Activated T-cell treated with anti-CD3 and anti-CD28 coated beads, Interleukin-2, amount 50 U/mL, for 4 hours (primary cell): ENCODE data around the gene FNDC10. TPM values are rescaled to one million over a fixed set of nuclear protein-coding genes. Genes with fewer than 3 reads are reported as not detected.

Experiments used
- ATAC-seq, 2 donors: fragments of 200-7000 bp; cut with Tn5 transposase; one replicate each; pipeline ENCODE4 v1.10.0; 2021
- DNase-seq: peaks from one replicate; pipeline ENCODE4 v3.0.0-alpha.2; 2020
- H3K27me3 Mint-ChIP-seq: one replicate; pipeline ENCODE4 v1.8.0; 2021; ENCODE audit warnings: low read depth, mixed read lengths
- H3K36me3 Mint-ChIP-seq: one replicate; pipeline ENCODE4 v1.8.0; 2022; ENCODE audit warnings: mixed read lengths; ENCODE audit not compliant: insufficient read depth
- H3K4me1 Mint-ChIP-seq: one replicate; pipeline ENCODE4 v1.8.0; 2021; ENCODE audit warnings: low read depth, mixed read lengths
- H3K4me3 Mint-ChIP-seq: one replicate; pipeline ENCODE4 v1.8.0; 2021; ENCODE audit warnings: mild to moderate bottlenecking, moderate library complexity, mixed read lengths
- H3K9me3 Mint-ChIP-seq: one replicate; pipeline ENCODE4 v1.8.0; 2021; ENCODE audit warnings: mixed read lengths
- total RNA-seq, 3 donors: library from RNA; stranded (reverse); gene quantifications; one replicate each; pipeline ENCODE4 v1.2.1, GENCODE V29; 2021

FNDC10 gene
- total RNA-seq, 3 donors from 2014 or later = 3.0 to 4.8 (median 3.8) TPM

DNA sequence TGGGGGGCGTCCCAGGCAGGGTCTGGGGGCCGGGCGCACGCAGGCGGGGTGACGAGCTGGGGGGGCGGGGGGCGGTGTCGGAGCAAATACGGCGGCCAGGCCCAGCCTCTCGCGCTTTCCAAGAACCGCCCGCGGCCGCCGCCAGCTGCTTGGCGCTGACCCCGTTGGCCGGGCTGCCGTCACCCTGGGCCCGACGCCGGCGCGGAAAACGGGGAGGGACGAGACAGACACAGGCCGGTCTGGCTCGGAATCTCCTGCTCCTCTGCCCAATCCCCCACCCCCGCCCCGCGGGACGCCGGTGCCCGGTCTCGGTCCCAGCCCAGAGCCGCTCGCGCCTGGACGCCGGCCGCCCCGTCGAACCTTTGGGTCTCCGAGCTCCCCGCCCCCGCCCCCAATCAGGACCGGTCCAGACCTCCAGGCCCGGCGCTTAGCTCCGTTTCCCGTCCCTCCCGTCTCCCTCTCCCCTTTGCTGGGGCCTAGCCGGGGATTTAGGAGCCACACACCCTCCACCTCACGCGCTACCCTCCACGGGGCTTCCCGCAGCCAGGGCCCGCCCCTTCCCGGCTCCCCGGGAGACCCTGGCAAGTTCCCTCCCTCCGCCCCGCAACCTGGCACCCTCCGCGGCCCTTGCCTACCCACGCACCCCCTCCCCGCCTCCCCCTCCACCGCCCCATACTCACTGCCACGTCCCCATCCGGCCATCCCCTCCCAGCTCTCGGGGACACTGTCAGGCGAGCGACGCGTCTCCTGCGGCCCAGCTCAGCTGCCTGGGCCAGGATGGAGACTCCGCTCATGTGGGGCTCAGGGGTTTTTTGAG, 31.2 kb upstream of the FNDC10 start:
- H3K4me3 Mint-ChIP-seq = peak overlapping the region; percentile 58
- no peak for DNase-seq
- peaks cover 4% of the 10 kb centered on the region for H3K27me3 Mint-ChIP-seq
- no peak for ATAC-seq
- H3K36me3 Mint-ChIP-seq = no peaks in the 10 kb centered on the region
- no peaks in the 10 kb centered on the region for H3K9me3 Mint-ChIP-seq
- H3K4me1 Mint-ChIP-seq = peaks cover 4% of the 10 kb centered on the region

DNA sequence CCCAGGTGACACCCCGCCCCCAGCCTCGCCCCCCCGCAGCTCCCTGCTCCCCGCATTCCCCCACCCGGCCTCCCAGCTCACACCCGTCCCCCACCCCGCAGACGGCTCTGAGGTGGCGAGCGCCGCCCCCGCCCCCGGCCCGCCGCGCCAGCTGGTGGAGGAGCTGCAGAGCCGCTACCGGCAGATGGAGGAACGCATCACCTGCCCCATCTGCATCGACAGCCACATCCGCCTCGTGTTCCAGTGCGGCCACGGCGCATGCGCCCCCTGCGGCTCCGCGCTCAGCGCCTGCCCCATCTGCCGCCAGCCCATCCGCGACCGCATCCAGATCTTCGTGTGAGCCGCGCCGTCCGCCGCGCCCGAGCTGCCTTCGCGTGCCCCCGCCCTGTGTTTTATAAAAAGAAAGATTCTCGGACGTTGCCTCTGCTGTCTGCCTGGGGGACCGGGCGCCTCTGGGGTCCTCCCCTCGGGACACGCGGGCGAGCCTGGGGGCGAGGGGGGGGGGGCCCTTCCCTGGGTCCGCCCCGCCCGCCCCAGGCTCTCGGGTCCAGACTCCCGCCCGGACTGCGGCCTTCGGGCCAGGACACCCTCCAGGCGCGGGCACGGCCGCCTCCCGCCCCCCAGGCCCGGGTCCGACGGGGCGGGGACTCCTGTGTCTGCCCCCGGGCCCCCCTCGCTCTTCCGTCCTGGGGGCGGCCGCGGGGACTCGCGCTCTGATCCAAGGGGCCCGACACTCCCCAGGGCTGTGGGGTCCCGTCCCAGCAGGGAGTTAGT, 30.4 kb upstream of the FNDC10 start:
- Mint-ChIP-seq H3K4me3 (peak overlapping the region; percentile 80), H3K9me3 (no peaks in the 10 kb centered on the region), H3K36me3 (no peaks in the 10 kb centered on the region), H3K27me3 (peaks cover 4% of the 10 kb centered on the region), H3K4me1 (peaks cover 4% of the 10 kb centered on the region)
- DNase-seq (peak; percentile 92), ATAC-seq (peak; percentile 71 to 74)

DNA sequence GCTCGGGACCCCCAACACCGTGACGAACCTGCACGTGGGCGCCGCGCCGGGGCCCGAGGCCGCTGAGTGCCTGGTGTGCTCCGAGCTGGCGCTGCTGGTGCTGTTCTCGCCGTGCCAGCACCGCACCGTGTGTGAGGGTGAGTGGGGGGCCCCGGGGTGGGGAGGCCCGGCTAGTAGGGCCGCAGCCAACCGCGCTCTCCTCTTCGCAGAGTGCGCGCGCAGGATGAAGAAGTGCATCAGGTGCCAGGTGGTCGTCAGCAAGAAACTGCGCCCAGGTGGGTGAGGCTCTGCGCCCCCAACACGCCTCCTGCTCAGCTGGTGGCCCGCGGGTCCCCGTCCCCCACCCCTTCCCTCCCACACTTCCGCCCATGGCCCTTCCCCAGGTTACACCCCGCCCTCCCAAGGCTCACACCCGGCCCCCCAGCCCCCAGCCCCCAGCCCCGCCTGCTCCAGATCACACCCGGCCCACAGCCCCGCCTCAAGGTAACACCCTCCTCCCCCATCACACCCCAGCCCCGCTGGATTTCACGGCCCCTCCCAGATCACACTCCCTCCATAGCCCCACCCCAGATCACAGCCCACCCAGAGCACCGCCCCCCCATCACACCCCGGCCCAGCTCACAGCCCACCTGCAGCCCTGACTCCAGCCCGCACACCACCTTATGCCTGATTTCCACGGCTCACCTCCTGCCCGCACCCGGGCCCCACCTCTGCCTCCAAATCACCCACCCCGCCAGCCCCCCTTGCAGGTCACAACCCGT, 29.7 kb upstream of the FNDC10 start:
- H3K36me3 Mint-ChIP-seq = no peaks in the 10 kb centered on the region
- peak; percentile 69 for DNase-seq
- ATAC-seq = peak; percentile 38 to 51
- H3K27me3 Mint-ChIP-seq = peaks cover 4% of the 10 kb centered on the region
- H3K4me1 Mint-ChIP-seq = peaks cover 4% of the 10 kb centered on the region
- peak overlapping the region; percentile 63 for H3K4me3 Mint-ChIP-seq
- H3K9me3 Mint-ChIP-seq = no peaks in the 10 kb centered on the region

DNA sequence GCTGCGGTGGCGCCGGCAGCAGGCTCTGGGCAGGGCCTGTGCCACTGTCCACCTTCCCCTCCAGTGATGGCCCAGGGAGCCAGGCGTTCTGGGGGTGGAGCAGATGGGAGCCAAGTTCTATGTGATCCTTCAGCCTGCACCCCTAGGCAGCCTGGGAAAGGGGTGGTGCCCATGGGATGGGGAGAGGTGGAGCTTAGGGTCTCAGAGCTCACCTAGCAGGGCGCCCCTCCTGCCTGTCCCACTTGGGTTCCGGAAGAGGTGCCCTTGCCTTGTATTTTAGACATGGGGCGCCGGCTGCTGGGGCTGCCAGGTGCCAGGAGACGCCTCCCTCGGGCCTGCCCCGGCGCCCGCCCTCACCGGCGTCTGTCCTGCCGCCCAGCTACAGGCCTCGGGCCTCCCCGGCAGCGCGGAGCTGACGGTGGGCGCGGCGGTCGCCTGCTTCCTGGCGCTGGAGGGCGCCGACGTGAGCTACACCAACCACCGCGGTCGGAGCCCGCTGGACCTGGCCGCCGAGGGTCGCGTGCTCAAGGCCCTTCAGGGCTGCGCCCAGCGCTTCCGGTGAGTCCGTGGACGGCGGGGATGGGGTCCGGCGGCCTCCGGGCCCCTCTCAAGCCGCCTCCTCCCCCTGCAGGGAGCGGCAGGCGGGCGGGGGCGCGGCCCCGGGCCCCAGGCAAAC, 29.0 kb upstream of the FNDC10 start:
- Mint-ChIP-seq H3K9me3 (no peaks in the 10 kb centered on the region), H3K27me3 (peaks cover 4% of the 10 kb centered on the region), H3K4me1 (peaks cover 4% of the 10 kb centered on the region), H3K4me3 (peak overlapping the region; percentile 26), H3K36me3 (no peaks in the 10 kb centered on the region)
- ATAC-seq (peak; percentile 13 to 20), DNase-seq (no peak)

DNA sequence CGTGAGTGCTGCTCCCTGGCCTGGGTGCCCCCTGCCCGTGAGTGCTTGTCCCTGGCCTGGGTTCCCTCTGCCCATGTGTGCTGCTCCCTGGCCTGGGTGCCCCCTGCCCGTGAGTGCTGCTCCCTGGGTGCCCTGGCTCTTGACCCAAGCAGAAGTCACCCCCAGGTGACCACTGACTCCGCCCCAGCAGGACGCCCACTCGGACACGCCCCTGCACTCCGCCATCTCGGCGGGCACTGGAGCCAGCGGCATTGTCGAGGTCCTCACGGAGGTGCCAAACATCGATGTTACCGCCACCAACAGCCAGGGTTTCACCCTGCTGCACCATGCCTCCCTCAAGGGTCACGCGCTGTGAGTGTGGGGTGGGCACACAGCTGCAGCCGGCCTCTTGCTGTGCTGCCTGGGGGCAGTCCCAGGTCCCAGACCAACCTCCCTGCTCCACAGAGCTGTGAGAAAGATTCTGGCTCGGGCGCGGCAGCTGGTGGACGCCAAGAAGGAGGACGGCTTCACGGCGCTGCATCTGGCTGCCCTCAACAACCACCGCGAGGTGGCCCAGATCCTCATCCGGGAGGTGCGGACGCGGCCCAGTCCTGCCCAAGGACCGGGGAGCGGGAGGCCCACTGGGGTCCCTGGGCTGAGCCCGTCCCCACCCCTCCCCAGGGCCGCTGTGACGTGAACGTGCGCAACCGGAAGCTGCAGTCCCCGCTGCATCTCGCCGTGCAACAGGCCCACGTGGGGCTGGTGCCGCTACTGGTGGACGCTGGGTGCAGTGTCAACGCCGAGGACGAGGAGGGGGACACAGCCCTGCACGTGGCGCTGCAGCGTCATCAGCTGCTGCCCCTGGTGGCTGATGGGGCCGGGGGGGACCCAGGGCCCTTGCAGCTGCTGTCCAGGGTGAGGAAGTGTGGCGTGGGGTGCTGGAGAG, 28.2 kb upstream of the FNDC10 start:
- Mint-ChIP-seq H3K9me3 (no peaks in the 10 kb centered on the region), H3K4me3 (peak overlapping the region; percentile 26), H3K27me3 (peaks cover 4% of the 10 kb centered on the region), H3K4me1 (peaks cover 4% of the 10 kb centered on the region), H3K36me3 (no peaks in the 10 kb centered on the region)
- ATAC-seq = no peak
- DNase-seq = no peak

DNA sequence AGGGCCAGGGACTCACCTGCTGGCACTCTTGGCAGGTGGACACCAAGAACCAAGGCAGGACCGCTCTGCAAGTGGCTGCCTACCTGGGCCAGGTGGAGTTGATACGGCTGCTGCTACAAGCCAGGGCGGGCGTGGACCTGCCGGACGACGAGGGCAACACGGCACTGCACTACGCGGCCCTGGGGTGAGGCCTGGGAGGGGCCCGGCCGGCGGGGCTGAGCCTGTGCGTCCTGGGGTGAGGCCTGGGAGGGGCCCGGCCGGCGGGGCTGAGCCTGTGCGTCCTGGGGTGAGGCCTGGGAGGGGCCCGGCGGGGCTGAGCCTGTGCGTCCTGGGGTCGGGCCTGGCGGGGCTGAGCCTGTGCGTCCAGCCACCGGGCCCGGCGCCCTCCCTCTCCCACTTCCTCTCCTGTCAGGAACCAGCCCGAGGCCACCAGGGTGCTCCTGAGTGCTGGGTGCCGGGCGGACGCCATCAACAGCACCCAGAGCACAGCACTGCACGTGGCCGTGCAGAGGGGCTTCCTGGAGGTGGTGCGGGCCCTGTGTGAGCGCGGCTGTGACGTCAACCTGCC, 27.4 kb upstream of the FNDC10 start:
- H3K27me3 Mint-ChIP-seq = peaks cover 4% of the 10 kb centered on the region

DNA sequence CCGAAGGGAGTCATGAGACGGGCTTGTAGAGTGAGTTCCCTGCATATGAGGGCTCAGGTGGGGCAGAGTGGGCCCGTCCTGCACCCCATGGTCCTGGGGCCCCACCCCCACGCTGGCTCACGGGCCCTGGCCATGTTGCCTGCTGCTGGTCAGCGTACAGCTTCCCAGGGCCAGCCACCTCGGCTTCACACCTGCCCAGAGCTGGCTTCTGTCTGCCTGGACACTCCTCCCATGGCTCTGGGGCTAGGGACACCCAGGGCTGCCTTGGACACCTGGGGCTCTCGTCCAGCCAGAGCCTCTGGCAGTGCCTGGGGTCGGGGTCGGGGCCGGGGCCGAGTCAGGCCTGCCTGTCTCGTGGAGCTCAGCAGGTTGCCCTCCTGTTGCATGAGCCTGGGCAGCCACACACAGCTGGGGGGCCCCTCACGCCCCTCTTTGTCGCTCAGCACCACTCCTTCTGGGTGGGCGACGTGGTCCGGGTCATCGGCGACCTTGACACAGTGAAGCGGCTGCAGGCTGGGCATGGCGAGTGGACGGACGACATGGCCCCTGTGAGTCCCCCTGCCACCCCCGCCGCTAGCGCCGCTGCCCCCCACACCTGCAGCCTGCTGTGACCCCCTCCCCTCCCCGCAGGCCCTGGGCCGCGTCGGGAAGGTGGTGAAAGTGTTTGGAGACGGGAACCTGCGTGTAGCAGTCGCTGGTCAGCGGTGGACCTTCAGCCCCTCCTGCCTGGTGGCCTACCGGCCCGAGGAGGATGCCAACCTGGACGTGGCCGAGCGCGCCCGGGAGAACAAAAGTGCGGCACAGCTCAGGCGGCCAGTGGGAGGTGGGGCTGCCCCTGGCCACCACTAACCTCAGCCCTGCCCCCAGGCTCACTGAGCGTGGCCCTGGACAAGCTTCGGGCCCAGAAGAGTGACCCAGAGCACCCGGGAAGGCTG, 26.5 kb upstream of the FNDC10 start:
- H3K27me3 Mint-ChIP-seq = peaks cover 2% of the 10 kb centered on the region
- peaks cover 6% of the 10 kb centered on the region for H3K4me1 Mint-ChIP-seq
- ATAC-seq (no peak), DNase-seq (no peak)
- H3K9me3 Mint-ChIP-seq = no peaks in the 10 kb centered on the region
- no peak overlapping the region for H3K4me3 Mint-ChIP-seq
- H3K36me3 Mint-ChIP-seq = no peaks in the 10 kb centered on the region

More for the DNA sequence above, 27.4 kb upstream of the FNDC10 start:
- DNase-seq (no peak), ATAC-seq (no peak)
- Mint-ChIP-seq H3K4me3 (no peak overlapping the region), H3K4me1 (peaks cover 8% of the 10 kb centered on the region), H3K9me3 (no peaks in the 10 kb centered on the region), H3K36me3 (no peaks in the 10 kb centered on the region)

DNA sequence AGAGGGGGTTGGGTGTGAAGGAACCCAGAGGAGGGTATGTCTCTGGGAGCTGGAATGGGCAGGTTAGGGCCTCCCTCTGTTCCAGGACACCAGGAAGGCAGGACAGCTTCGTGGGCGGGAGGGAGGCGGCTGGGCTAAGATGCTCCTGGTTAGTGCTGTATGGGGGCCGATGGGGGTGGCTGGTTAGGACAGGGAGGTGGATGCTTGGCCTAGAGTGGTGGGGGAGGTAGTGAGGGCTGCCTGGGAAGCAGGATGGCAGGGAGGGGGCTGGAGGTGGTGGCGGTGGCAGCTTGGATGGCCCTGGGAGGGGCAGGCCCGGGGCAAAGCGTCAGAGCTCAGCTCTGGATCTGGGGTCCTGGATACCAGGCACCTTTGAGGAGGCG, 25.9 kb upstream of the FNDC10 start:
- no peak for ATAC-seq
- no peak overlapping the region for H3K4me3 Mint-ChIP-seq
- no peak for DNase-seq
- H3K9me3 Mint-ChIP-seq = no peaks in the 10 kb centered on the region
- H3K36me3 Mint-ChIP-seq = no peaks in the 10 kb centered on the region
- H3K4me1 Mint-ChIP-seq = peaks cover 6% of the 10 kb centered on the region
- H3K27me3 Mint-ChIP-seq = peaks cover 2% of the 10 kb centered on the region

DNA sequence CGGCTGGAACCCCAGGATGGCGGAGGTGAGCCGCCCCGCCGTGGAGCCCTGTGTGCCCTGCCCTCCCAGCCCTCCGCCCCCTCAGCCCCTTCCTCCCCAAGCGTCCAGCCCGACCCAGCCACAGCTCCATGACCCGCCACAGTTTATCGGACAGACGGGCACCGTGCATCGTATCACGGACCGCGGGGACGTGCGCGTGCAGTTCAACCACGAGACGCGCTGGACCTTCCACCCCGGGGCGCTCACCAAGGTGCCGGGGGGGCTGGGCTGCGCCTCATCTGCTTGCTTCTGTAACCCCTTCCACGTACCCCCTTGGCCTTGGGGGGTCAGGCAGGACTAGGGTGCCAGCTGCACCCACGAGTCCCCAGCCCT, 25.5 kb upstream of the FNDC10 start:
- peaks cover 2% of the 10 kb centered on the region for H3K27me3 Mint-ChIP-seq
- no peaks in the 10 kb centered on the region for H3K36me3 Mint-ChIP-seq
- no peak overlapping the region for H3K4me3 Mint-ChIP-seq
- peaks cover 6% of the 10 kb centered on the region for H3K4me1 Mint-ChIP-seq
- no peaks in the 10 kb centered on the region for H3K9me3 Mint-ChIP-seq
- DNase-seq (no peak), ATAC-seq (no peak)

DNA sequence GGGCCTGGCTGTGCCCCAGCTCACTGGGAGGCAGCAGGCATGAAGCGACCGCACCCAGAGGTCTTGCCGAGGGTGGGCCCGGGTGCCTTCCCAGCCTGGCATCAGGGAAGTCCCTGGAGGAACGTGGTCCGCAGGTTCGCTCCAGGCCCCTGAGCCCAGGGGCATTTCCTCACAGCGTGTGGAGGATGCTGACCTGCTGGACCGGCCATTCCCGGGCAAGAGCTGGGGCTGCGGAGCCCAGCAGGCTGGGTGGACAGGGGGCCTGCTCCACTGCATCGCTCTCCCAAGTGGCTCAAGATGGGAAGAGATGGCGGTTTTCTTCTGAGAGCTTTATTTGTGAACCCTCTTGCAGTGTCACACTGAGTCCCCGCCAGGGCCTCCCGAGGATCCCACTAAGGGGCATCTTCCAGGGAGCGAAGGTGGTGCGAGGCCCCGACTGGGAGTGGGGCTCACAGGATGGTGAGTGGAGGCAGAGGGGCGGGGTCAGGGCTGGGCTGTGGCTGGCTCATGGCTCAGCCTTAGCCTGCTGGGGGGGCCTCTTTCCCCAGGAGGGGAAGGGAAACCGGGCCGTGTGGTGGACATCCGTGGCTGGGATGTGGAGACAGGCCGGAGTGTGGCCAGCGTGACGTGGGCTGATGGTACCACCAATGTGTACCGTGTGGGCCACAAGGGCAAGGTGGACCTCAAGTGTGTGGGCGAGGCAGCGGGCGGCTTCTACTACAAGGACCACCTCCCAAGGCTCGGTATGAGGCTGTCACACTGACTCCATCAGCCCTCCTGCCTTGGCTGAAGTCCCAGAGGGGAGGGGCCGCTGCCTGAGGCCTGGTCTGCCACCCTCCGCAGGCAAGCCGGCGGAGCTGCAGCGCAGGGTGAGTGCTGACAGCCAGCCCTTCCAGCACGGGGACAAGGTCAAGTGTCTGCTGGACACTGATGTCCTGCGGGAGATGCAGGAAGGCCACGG, 24.8 kb upstream of the FNDC10 start:
- Mint-ChIP-seq H3K9me3 (no peaks in the 10 kb centered on the region), H3K27me3 (no peaks in the 10 kb centered on the region), H3K4me1 (peaks cover 4% of the 10 kb centered on the region), H3K4me3 (no peak overlapping the region), H3K36me3 (no peaks in the 10 kb centered on the region)
- no peak for DNase-seq
- ATAC-seq = no peak

DNA sequence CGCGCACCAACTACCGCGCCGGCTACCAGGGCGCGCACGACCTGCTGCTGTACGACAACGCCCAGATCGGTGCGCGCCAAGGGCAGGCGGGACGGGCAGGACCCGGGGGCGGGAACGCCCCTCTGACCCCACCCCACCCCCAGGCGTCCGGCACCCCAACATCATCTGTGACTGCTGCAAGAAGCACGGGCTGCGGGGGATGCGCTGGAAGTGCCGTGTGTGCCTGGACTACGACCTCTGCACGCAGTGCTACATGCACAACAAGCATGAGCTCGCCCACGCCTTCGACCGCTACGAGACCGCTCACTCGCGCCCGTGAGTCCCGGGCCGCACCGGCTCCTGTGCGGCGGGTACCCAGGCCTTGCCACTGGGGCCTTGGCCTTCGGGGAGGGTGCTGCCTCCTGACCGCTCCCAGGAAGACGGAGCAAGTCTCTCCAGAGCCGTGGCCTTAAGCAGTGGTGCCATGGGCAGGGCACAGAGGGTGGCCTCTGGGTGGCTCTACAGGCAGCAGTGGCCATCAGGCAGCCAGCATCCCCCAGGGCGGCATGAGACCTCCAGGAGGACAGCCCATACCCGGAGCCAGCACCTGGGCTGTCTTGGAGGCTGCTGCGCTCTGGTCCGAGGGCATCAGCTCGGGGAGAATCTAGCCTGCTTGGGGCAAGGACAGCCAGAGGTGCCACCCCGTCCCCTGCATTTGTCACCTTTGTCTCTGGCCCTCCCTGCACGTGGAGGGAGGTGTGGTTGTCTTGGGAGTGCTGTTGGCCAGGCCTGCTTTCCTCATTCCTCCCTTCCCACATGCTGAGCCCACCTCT, 23.9 kb upstream of the FNDC10 start:
- Mint-ChIP-seq H3K4me1 (peaks cover 4% of the 10 kb centered on the region), H3K4me3 (no peak overlapping the region), H3K36me3 (no peaks in the 10 kb centered on the region), H3K27me3 (no peaks in the 10 kb centered on the region), H3K9me3 (no peaks in the 10 kb centered on the region)
- no peak for ATAC-seq
- DNase-seq = no peak
